CD4-positive, alpha-beta memory T cell (primary cell): Measurements from ENCODE around the gene NKAIN4. TPM values are rescaled to one million over a fixed set of nuclear protein-coding genes. Genes with fewer than 3 reads are reported as not detected.

Source experiments
- CTCF ChIA-PET: fragments of 350-600 bp; sonication (Branson Sonifier 250); formaldehyde crosslinking; loops from one replicate; lab custom pipeline; 2021; ENCODE audit warnings: inconsistent platforms; ENCODE audit not compliant: partially characterized antibody; lab: Charles Lee
- POLR2A ChIA-PET: fragments of 350-600 bp; sonication (Branson Sonifier 250); formaldehyde crosslinking; loops from one replicate; lab custom pipeline; 2021; ENCODE audit not compliant: partially characterized antibody; lab: Charles Lee
- DNase-seq, 5 donors: peaks; one replicate each; pipeline versions ENCODE4 v3.0.0 to v3.0.0-alpha.2; 2020 to 2022; ENCODE audit warnings: mixed read lengths in 1 of 5
- H3K27ac ChIP-seq: one replicate; pipeline ENCODE4 v1.7.0; 2013; ENCODE audit warnings: low read depth, low read length
- H3K27me3 ChIP-seq: 2 replicates; pipeline ENCODE4 v1.7.0; 2013; ENCODE audit warnings: mild to moderate bottlenecking, low read length, moderate library complexity; ENCODE audit not compliant: insufficient read depth
- H3K36me3 ChIP-seq: 2 replicates; pipeline ENCODE4 v1.7.0; 2013; ENCODE audit warnings: mild to moderate bottlenecking, low read length, moderate library complexity; ENCODE audit not compliant: insufficient read depth
- H3K4me1 ChIP-seq: 2 replicates; pipeline ENCODE4 v1.7.0; 2013; ENCODE audit warnings: mild to moderate bottlenecking, low read length, moderate library complexity; ENCODE audit not compliant: insufficient read depth
- H3K4me3 ChIP-seq, 2 donors: one replicate each; pipeline ENCODE4 v1.7.0; 2013; ENCODE audit warnings: low read length in 2 of 2, mild to moderate bottlenecking in 1 of 2
- H3K9me3 ChIP-seq, 2 donors: one replicate each; pipeline ENCODE4 v1.7.0; 2013; ENCODE audit warnings: low read length in 2 of 2, control low read depth in 1 of 2; ENCODE audit not compliant: control insufficient read depth in 1 of 2
- H3K27ac Mint-ChIP-seq, 7 donors: one replicate each; pipeline ENCODE4 v1.8.0; 2020 to 2021; ENCODE audit warnings: mixed read lengths in 7 of 7, mild to moderate bottlenecking in 6 of 7, inconsistent platforms in 3 of 7, moderate library complexity in 3 of 7
- H3K27me3 Mint-ChIP-seq, 2 donors: one replicate each; pipeline ENCODE4 v1.8.0; 2020 to 2021; ENCODE audit warnings: mixed read lengths in 2 of 2
- H3K36me3 Mint-ChIP-seq, 2 donors: one replicate each; pipeline ENCODE4 v1.8.0; 2020 to 2021; ENCODE audit warnings: mixed read lengths in 2 of 2, inconsistent platforms in 1 of 2, mild to moderate bottlenecking in 1 of 2
- H3K4me1 Mint-ChIP-seq, 4 donors: one replicate each; pipeline ENCODE4 v1.8.0; 2020 to 2021; ENCODE audit warnings: mixed read lengths in 4 of 4, mild to moderate bottlenecking in 1 of 4
- H3K4me3 Mint-ChIP-seq, 8 donors: one replicate each; pipeline ENCODE4 v1.8.0; 2020 to 2021; ENCODE audit warnings: mixed read lengths in 8 of 8, mild to moderate bottlenecking in 7 of 8, moderate library complexity in 6 of 8, inconsistent platforms in 3 of 8
- H3K9me3 Mint-ChIP-seq, 8 donors: one replicate each; pipeline ENCODE4 v1.8.0; 2020 to 2021; ENCODE audit warnings: mixed read lengths in 8 of 8, mild to moderate bottlenecking in 5 of 8, inconsistent platforms in 3 of 8, moderate library complexity in 1 of 8
- intact Hi-C: fragments of 100-400 bp; cut with micrococcal nuclease; formaldehyde crosslinking; loops from one replicate; pipeline ENCODE4 v1.15.1; 2023
- polyA plus RNA-seq, 2 donors: library from polyadenylated mRNA; unstranded; fragments of 300-500 nt; fragmentation: Illumina TruSeq; gene quantifications; one replicate each; pipeline ENCODE4 v1.2.3, GENCODE V29; 2021
- total RNA-seq, 2 experiments: library from RNA; stranded (reverse); gene quantifications; one replicate each; pipeline ENCODE4 v1.2.3, GENCODE V29; 2021

NKAIN4 gene
- total and polyA plus RNA-seq, 4 experiments from 2014 or later: not detected

- Histone ChIP-seq H3K9me3 (no peaks in the 10 kb centered on the region), H3K4me3 (no peak overlapping the region), H3K27ac (no peak overlapping the region), H3K4me1 (peaks cover under 1% of the 10 kb centered on the region), H3K27me3 (no peaks in the 10 kb centered on the region), H3K36me3 (peaks cover 65% of the 10 kb centered on the region)
- CTCF ChIA-PET: no interaction called here
- Mint-ChIP-seq H3K4me1 (peaks cover 12 to 59% (median 19%) of the 10 kb centered on the region in 4 donors), H3K27me3 (no peaks in the 10 kb centered on the region), H3K4me3 (no peak overlapping the region), H3K27ac (no peak overlapping the region), H3K36me3 (peaks cover 28 to 87% of the 10 kb centered on the region in 2 donors), H3K9me3 (no peaks in the 10 kb centered on the region)
- intact Hi-C loops: no loop called here
- no peak for DNase-seq
- POLR2A ChIA-PET: no interaction called here
Observed at GRCh38 chr20:63204362-63204761, 49.9 kb downstream of the NKAIN4 start.

GRCh38 chr20:63202811-63203526 lies 51.3 kb downstream of the NKAIN4 start:
- no peak overlapping the region for H3K27ac ChIP-seq
- Mint-ChIP-seq H3K27ac (no peak overlapping the region), H3K27me3 (no peaks in the 10 kb centered on the region), H3K36me3 (peaks cover 35 to 85% of the 10 kb centered on the region in 2 donors), H3K9me3 (no peaks in the 10 kb centered on the region), H3K4me3 (no peak overlapping the region), H3K4me1 (peaks cover 15 to 62% (median 24%) of the 10 kb centered on the region in 4 donors)
- peaks cover 57% of the 10 kb centered on the region for H3K36me3 ChIP-seq
- DNase-seq: no peak
- no peak overlapping the region for H3K4me3 ChIP-seq
- POLR2A ChIA-PET: no interaction called here
- no peaks in the 10 kb centered on the region for H3K27me3 ChIP-seq
- CTCF ChIA-PET: interaction anchor here (0.9 kb wide), 1 partner anchor 20 kb away, joined by 3 read pairs; no protein-coding TSS in a partner anchor
- H3K9me3 ChIP-seq: no peaks in the 10 kb centered on the region
- no peaks in the 10 kb centered on the region for H3K4me1 ChIP-seq
- intact Hi-C loops: no loop called here

DNA sequence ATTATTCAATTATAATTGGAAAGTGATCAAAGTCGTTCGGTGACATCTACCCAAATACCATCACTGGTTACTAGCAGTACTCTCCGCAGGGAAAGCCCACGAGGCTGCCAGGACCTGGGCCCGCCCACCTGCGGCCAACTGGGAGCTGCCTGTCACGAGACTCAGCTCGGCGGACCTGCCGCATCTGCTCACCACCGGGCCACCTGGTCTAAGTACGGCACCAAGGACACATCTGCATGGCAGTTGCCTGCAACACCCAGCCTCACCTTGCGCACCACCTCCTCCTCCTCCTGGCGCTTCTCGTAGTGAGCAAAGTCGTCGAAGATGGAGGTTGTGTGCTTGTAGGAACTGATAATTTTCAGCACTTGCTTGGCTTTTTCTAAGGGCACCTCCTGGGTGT lies 52.2 kb downstream of the NKAIN4 start:
- no peak overlapping the region for H3K27ac ChIP-seq
- CTCF ChIA-PET: no interaction called here
- peaks cover 5% of the 10 kb centered on the region for H3K4me1 ChIP-seq
- H3K9me3 ChIP-seq: no peaks in the 10 kb centered on the region
- H3K9me3 Mint-ChIP-seq: no peaks in the 10 kb centered on the region
- POLR2A ChIA-PET: no interaction called here
- no peak overlapping the region for H3K27ac Mint-ChIP-seq
- H3K4me1 Mint-ChIP-seq: peaks cover 14 to 67% (median 28%) of the 10 kb centered on the region in 4 donors
- no peak for DNase-seq
- no peak overlapping the region for H3K4me3 ChIP-seq
- H3K36me3 Mint-ChIP-seq: peaks cover 39 to 83% of the 10 kb centered on the region in 2 donors
- H3K27me3 Mint-ChIP-seq: no peaks in the 10 kb centered on the region
- intact Hi-C loops: no loop called here
- H3K36me3 ChIP-seq: peaks cover 51% of the 10 kb centered on the region
- no peak overlapping the region for H3K4me3 Mint-ChIP-seq
- H3K27me3 ChIP-seq: no peaks in the 10 kb centered on the region

- peaks cover 13% of the 10 kb centered on the region for H3K4me1 ChIP-seq
- Mint-ChIP-seq H3K27me3 (no peaks in the 10 kb centered on the region), H3K27ac (peak overlapping the region in 3 of 7 donors; percentile 12 to 37 (median 29)), H3K9me3 (no peaks in the 10 kb centered on the region), H3K4me3 (no peak overlapping the region), H3K36me3 (peaks cover 44 to 77% of the 10 kb centered on the region in 2 donors), H3K4me1 (peaks cover 12 to 52% (median 24%) of the 10 kb centered on the region in 4 donors)
- POLR2A ChIA-PET: no interaction called here
- intact Hi-C loops: no loop called here
- DNase-seq: no peak
- H3K27me3 ChIP-seq: no peaks in the 10 kb centered on the region
- H3K4me3 ChIP-seq: no peak overlapping the region
- peaks cover 44% of the 10 kb centered on the region for H3K36me3 ChIP-seq
- no peak overlapping the region for H3K27ac ChIP-seq
- CTCF ChIA-PET: interaction anchor here (1.2 kb wide), 1 partner anchor 25 kb away, joined by 7 read pairs; no protein-coding TSS in a partner anchor
- H3K9me3 ChIP-seq: no peaks in the 10 kb centered on the region
Observed at GRCh38 chr20:63198606-63199005, 55.7 kb downstream of the NKAIN4 start.

DNA sequence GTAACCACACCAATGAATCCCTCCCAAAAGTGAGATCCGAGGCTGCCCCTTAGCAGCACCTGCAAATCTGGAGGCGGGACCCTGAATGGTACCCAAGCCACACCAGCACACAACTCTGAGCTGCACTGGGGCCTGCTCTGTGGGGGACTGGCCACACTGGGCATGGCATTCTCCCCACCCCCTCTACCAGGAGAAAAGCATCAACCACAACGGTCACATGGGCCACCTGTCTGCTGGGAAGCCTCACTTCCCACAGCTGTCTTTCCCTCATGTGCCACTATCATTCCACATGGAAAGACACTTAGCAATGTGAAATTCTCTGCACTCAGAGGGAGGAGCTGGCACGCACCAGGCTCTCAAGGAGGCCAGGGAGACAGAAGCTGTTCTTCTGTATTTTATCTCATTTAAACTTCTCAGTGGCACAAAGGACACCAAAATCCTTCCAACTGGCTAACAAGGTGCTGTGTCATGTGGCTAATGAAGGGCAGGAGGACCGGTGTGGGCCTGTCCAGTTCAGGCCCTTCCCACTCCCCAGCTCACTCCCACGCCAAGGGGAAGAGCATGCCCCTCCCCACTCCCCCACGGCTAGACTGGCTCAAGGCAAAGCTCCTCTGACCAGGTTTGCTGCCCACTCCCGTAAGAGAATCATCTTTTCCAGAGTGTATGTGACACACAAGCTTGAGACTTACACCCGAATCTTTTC lies 57.3 kb downstream of the NKAIN4 start:
- no peaks in the 10 kb centered on the region for H3K9me3 ChIP-seq
- no peak overlapping the region for H3K27ac ChIP-seq
- intact Hi-C loops: no loop called here
- POLR2A ChIA-PET: no interaction called here
- H3K4me1 Mint-ChIP-seq: peaks cover 12 to 43% (median 24%) of the 10 kb centered on the region in 4 donors
- DNase-seq: no peak
- H3K4me1 ChIP-seq: peaks cover 13% of the 10 kb centered on the region
- CTCF ChIA-PET: interaction anchor here (1.1 kb wide), 1 partner anchor 27 kb away, joined by 4 read pairs; no protein-coding TSS in a partner anchor
- H3K4me3 ChIP-seq: no peak overlapping the region
- H3K27me3 ChIP-seq: no peaks in the 10 kb centered on the region
- H3K36me3 Mint-ChIP-seq: peaks cover 39 to 64% of the 10 kb centered on the region in 2 donors
- H3K36me3 ChIP-seq: peaks cover 27% of the 10 kb centered on the region
- no peaks in the 10 kb centered on the region for H3K27me3 Mint-ChIP-seq
- peak overlapping the region in 1 of 8 donors; percentile 15 for H3K4me3 Mint-ChIP-seq
- H3K9me3 Mint-ChIP-seq: no peaks in the 10 kb centered on the region
- peak overlapping the region in 2 of 7 donors; percentile 50 to 85 for H3K27ac Mint-ChIP-seq

GRCh38 chr20:63194797-63195173 lies 59.5 kb downstream of the NKAIN4 start:
- POLR2A ChIA-PET: no interaction called here
- Mint-ChIP-seq H3K36me3 (peaks cover 31 to 47% of the 10 kb centered on the region in 2 donors), H3K27me3 (no peaks in the 10 kb centered on the region), H3K27ac (no peak overlapping the region), H3K4me1 (peaks cover 8 to 33% (median 18%) of the 10 kb centered on the region in 4 donors), H3K4me3 (no peak overlapping the region), H3K9me3 (no peaks in the 10 kb centered on the region)
- Histone ChIP-seq H3K27me3 (no peaks in the 10 kb centered on the region), H3K4me3 (no peak overlapping the region), H3K4me1 (peaks cover 13% of the 10 kb centered on the region), H3K36me3 (peaks cover 27% of the 10 kb centered on the region), H3K9me3 (no peaks in the 10 kb centered on the region), H3K27ac (no peak overlapping the region)
- CTCF ChIA-PET: no interaction called here
- no peak for DNase-seq
- intact Hi-C loops: no loop called here

DNA sequence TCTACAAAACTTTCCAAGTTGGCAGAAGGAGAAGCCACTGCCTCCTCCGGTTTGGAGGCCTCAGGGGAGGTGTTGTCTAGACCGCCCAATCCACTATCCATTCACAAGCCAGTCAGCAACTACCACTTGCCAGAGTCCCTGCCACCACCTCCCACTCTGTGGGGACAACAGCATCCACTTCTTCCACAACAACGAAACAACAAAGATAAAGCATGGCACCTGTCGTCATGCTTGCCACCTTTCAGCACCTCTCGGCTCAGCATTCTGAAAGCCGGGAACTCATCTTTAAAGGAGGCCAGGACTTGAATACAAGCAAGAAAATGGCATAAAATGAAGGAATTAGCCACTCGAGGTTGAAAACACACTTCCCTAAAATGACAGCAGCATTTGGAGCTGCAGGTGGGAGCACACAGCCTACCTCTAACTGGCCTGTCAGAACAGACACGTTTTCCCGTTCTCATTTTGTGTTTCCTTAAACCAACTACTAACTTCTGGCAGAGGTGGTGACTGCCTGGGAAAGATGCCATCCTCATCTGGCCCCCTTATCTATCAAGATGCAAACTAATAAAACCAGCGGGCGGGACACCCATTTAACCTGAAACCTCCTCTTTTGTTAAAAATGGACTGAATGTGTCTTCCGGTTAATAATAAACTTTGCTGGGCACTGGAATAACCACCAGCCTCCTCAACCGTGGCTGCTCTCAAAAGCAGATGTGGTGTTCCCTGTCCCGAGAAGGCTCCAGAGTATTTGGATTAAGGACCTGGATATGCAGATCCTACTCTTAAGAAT lies 60.1 kb downstream of the NKAIN4 start:
- peaks cover 27% of the 10 kb centered on the region for H3K36me3 ChIP-seq

More for the DNA sequence above, 60.1 kb downstream of the NKAIN4 start:
- Mint-ChIP-seq H3K27ac (no peak overlapping the region), H3K9me3 (no peaks in the 10 kb centered on the region), H3K4me3 (no peak overlapping the region), H3K4me1 (peaks cover 8 to 27% (median 14%) of the 10 kb centered on the region in 4 donors), H3K36me3 (peaks cover 31 to 42% of the 10 kb centered on the region in 2 donors), H3K27me3 (no peaks in the 10 kb centered on the region)
- Histone ChIP-seq H3K4me1 (peaks cover 13% of the 10 kb centered on the region), H3K4me3 (no peak overlapping the region), H3K27me3 (no peaks in the 10 kb centered on the region), H3K9me3 (no peaks in the 10 kb centered on the region), H3K27ac (no peak overlapping the region)
- intact Hi-C loops: no loop called here
- ChIA-PET CTCF (no interaction called here), POLR2A (no interaction called here)
- DNase-seq: no peak
